Dedifferentiated amniotic fluid mesenchymal stem cell (primary cell): ENCODE data around the gene ZNF611.
"Not testable (repeated sequence)": the region's sequence is repeated elsewhere in the genome, so short reads cannot be mapped to it uniquely, and the experiment has no call there.

Experiments used
- DNase-seq: peaks from one replicate; pipeline ENCODE4 v3.0.0-alpha.2; 2016; ENCODE audit errors: extremely low spot score

The ZNF611 gene

DNA sequence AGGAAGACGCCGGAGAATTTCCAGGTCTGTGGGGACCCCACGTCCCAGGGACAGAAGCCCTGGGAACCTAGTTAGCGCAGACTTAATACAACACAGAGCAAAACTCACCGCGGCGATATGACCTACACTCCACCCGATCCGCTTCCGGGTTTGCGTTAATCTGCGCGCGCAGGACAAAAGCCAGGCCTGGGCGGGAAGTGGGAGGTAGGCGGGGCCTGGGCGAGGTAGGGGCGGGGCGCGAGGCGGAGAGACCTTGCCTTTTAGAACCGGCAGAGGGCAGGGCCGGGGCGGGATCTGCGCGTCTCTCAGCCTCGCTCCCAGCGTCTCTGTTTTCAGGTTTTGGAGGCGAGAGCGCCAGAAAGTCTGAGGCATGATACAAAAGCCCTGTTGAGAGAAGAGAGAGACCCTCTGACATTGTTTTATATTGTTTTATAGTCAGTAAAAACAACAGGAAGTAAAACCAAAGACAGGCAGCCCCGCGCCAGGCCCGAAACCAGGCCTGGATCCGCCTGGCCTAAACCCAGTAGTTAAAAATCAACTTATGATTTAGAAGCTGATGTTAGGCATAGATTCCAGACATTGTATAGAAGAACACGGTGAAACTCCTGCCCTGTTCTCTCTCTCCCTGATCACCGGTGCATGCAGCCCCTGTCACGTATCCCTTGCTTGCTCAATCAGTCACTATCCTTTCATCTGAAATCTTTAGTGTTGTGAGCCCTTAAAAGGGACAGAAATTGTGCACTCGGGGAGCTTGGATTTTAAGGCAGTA is at the start of gene ZNF611:
Gene ZNF611, minus strand, starts transcription at position 152 of the 769 bp plus-strand sequence. CDS start 19,150 bp downstream, outside the sequence.
- peak; percentile 96 for DNase-seq

DNA sequence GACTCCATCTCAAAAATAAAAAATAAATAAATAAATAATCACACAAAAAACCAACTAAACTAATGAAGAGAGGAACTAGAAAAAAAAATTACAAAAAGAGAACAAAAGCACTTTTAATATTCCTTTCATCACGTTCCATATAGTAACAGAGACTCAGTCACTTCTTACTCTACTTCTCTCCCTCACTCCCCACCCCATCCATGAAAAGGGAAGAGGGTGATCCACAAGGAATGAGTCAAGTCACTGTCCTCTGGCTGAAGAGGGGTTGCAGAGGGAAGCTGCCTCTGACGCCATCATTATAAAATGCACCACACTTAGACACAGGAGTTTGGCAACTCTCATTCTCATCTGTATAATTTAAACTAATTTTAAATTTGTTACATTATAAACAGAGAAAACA is 48.0 kb upstream of the ZNF611 start:
- DNase-seq, result not testable (repeated sequence)

DNA sequence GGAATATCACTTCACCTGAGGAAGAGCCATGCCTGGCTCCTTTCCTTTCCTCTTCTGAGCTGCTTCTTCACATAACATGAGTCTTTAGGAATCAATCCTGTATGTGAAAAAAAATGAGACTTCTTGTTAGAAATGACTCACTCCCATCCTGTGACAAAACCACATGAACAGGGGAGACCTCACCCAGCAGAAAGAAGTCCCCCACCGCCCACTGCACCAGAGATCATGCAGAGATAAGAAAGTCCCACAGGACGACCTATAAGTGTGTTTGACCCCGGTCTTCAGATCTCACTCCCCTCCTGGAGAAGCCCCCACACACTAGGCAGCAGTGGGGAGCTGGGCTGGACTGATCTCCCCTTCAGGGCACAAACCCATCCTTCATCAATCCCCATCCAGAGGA is 44.0 kb upstream of the ZNF611 start:
- no peak for DNase-seq

DNA sequence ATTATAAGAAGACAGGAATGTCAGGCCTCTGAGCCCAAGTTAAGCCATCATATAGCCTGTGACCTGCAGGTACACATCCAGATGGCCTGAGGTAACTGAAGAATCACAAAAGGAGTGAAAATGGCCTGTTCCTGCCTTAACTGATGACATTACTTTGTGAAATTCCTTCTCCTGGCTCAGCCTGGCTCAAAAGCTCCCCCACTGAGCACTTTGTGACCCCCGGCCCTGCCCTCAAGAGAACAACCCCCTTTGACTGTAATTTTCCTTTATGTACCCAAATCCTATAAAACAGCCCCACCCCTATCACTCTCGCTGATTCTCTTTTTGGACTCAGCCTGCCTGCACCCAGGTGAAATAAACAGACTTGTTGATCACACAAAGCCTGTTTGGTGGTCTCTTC is 21.6 kb upstream of the ZNF611 start:
- not testable (repeated sequence) for DNase-seq

DNA sequence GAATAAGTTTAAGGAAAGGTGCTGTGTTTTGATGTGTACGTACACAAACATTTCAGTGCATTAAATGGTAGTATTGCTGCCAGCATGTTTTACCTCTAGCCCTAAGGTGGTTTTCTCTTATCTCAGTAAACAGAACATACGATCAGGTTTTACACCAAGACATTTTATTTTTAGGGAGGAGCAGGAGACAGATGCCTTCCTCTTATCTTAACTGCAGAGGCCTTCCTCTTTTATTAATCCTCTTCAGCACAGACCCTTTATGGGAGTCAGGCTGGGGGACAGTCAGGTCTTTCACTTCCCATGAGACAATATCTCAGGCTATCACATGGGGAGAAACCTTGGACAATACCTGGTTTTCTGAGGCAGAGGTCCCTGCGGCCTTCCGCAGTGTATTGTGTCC is 14.9 kb upstream of the ZNF611 start:
- no peak for DNase-seq

DNA sequence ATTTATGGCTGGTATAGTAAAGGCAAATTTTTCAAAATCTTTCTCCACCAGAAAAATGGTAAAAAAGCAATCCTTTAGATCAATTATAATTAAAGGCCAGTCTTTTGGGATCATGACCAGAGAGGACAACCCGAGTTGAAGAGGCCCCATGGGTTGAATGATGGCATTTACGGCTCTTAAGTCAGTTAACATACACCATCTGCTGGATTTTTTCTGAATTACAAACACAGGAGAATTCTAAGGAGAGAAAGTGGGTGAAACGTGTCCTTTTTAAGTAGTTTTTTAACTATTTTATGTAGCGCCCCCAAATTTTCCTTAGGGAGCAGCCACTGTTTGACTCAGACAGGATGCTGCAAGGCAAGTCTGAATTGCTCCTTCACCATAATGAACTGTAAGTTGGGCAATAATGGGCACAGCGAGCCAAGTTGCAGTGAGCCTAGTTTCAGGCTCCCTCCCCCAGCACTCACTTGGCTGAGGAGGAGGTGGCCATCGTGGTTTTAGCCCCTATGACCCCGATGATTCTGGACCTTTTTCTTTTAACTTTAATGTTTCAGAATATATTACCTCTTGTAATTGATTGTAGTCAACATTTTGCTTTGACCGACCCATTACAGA is 13.6 kb upstream of the ZNF611 start:
- DNase-seq, result peak; percentile 34

DNA sequence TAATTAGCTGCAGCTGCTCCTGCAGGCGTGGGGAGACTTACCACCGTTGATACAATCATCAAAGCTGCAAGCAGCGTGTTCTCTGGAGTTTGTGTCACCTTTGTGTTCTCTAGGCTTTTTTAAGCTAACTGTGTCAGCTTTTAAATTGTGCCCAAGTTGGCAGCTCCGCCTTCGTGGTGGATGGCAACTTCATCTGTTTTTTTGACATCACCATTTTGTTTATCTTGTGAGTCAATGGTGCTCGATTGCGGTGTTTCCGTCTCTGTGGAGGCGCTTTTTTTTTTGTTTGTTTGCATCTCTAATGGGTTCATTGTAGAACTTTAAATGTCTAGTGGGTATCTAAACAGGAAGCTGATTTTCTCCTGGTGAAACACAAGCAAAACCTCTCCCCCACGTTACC is 11.1 kb upstream of the ZNF611 start:
- DNase-seq, result not testable (repeated sequence)

DNA sequence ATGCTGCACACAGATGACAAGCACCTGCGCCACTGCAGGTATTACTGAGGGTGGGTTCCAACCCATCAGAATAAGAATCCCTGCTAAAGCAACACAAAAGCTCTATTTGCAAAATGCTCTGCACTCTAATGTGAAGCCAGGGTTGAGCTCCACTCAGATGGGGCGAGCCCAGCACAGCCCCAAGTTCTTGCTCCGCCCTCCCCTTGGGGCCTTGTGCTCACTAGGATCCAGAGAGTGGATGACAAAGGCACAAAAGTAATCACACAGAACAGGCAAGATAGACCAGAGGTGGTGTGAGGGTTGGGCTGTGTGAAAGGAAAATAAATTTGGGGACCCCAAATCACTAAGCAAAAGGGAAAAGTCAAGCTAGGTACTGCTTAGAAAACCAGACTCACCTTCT is 8.2 kb upstream of the ZNF611 start:
- DNase-seq, result no peak

DNA sequence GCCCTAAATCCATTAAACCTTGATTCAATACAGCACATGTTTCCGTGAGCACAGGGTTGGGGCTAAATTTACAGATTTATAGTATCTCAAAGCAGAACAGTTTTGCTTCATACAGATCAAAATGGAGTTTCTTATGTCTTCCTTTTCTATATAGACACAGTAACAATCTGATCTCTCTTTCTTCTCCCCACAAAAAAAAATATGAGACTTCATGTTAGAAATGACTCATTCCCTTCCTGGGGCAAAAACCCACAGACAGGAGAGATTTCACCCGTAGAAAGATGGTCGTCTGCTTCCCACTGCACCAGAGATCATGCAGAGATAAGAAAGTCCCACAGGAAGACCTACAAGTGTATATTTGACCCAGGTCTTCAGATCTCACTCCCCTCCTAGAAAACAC is 7.7 kb upstream of the ZNF611 start:
- no peak for DNase-seq

DNA sequence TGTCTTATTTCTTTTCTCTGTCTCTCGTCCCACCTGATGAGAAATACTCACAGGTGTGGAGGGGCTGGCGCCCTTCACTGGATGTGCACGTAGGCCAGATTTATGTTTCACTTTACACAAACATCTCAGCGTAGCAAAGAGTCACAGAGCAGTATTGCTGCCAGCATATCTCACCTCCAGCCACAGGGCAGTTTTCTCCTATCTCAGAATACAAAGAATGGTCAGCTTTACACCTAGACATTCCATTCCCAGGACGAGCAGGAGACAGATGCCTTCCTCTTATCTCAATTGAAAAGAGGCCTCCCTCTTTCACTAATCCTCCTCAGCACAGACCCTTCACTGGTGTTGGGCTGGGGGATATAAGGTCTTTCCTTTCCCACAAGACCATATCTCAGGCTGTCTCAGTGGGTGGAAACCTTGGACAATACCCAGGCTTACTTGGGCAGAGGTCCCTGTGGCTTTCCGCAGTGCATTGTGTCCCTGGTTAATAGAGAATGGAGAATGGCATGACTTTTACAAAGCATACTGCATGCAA is 7.2 kb upstream of the ZNF611 start:
- no peak for DNase-seq

DNA sequence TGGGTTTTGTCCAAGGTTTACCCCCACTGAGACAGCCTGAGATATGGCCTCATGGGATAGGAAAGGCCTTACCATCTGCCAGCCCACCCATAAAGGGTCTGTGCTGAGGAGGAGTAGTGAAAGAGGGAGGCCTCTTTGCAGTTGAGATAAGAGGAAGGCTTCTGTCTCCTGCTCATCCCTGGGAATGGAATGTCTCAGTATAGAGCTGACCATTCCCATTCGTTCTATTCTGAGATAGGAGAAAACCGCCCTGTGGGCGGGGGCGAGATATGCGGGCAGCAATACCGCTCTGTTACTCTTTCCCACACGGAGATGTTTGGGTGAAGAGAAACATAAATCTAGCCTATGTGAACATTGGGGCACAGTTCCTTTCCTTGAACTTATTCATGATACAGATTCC is 6.5 kb upstream of the ZNF611 start:
- not testable (repeated sequence) for DNase-seq

DNA sequence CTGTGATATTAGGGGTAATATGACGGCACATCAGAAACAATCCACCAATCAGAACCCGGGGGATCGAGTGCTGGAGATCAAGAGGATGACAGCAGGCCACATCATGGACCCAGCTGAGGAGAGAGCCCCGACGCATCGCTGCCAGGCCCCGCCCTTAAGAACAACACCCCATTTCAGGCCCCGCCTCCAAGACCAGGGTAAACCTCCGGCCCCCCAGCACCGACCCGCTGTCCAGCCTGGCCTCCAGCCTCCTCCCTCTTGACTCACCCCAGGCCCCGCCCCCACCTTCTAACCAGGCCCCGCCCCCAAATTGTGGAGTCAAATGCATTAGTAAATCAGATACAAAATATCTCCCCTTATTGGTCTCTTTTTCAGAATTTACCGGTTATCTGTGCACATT is 4.7 kb upstream of the ZNF611 start:
- no peak for DNase-seq

DNA sequence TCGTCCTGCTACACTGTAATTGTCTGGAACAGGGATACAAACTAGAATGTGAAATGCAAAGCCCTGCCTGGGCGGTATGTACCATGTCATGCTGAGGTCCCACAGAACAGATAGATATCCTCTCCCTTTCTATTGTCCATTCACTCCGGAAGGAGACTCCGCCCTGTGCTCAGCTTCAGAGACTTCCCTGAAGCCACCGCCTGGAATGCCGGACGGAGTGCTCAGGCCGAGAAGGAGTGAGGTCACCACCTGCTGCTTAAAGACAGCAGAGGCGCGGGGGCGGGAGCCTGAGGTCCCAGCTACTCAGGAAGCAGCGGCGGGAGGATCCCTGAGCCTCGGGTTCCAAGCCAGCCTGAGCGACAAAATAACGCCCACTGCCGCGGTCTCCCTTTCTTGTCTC is 890 bp upstream of the ZNF611 start:
- no peak for DNase-seq

DNA sequence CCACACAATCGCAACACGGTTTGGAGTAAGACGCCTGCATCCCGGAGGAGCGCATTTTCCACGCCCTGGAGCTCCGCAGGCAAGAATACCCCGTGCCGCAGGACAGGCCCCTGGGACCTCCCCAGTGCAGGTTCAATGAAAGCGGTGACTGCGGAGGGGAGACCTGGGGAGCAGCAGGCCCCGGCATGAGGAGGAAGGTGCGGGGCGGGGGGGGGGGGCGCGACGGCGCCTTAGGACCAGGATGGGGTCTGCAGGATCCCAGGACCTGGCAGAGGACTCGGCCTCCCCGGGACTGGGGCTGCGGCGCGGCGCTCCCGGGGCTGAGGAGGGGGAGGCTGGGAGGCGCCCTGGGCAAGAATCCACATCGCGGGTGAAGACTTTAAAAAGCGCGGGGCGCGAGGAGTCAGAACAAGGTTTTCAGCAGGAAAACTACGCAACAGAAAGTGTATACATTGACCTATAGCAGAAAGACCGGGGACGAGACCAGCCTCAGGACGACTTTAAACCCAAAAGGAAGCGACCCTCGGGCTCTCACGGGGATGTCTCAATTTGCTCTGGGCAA is 432 bp downstream of the ZNF611 start:
- DNase-seq, result no peak

DNA sequence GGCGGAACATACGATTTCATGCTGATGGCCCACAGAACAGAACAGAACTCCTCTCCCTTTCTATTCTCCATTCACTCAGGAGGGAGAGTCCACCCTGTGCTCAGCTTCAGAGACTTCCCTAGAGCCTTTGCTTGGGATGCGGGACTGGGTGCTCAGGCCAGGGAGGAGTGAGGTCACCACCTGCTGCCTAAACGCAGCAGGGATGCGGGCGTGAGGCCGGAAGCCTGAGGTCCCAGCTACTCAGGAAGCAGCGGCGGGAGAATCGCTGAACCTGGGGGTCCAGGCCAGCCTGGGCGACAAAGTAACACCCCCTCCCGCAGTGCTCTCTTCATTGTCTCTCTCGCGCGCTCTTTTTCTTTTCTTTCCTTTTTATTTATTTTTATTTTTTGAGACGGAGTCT is 8.8 kb downstream of the ZNF611 start:
- DNase-seq, result not testable (repeated sequence)

DNA sequence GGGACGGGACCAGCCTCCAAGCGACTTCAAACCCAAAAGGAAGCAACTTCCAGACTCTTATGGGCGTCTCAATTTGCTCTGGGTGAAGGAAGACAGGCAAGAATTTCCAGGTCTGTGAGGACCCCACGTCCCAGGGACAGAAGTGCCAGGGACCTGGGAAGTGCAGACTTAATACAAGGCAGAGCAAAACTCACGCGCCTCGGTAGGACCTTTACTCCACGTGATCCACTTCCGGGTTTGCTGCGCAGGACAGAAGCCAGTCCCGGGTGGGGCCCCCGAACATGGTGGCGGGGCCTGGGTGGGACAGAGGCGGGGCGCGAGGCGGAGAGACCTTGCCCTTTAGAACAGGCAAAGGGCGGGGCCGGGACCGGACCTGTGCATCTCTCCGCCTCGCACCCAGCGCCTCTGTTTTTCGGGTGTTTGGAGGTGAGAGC is 9.3 kb downstream of the ZNF611 start:
- no peak for DNase-seq

DNA sequence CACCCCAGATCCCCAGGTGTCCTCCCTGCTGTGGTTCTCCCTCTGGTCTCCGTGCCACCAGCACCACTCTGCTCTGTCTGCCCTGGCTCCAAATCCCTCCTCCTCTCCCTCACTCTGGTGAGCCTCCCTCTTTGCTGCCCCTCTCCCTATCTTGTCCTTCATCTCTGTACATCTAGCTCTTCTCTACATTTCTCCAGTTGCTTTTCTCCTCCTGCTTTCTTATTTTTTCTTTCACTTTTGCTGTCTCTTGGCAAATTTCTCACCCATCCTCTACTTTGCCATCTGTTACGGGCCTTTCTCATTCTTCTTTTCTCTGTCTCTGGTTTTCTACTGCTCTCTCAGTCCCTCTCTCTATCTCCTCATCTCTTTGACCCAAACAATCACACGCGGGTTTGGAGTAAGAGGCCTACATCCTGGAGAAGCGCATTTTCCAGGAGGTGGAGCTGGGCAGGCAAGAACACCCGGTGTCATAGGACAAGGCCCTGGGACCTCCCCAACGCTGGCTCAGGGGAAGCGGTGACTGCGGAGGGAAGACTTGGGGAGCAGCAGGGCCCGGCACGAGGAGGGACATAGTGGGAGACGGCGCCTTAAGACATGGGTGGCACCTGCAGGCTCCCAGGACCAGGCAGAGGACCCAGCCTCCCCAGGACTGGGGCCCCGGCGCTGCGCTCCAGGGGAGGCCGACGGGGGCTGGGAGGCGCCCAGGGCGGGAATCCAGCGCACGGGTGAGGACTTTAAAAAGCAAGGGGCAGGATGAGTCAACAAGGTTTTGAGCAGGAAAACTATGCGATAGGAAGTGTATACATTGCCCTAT is 9.9 kb downstream of the ZNF611 start:
- no peak for DNase-seq

DNA sequence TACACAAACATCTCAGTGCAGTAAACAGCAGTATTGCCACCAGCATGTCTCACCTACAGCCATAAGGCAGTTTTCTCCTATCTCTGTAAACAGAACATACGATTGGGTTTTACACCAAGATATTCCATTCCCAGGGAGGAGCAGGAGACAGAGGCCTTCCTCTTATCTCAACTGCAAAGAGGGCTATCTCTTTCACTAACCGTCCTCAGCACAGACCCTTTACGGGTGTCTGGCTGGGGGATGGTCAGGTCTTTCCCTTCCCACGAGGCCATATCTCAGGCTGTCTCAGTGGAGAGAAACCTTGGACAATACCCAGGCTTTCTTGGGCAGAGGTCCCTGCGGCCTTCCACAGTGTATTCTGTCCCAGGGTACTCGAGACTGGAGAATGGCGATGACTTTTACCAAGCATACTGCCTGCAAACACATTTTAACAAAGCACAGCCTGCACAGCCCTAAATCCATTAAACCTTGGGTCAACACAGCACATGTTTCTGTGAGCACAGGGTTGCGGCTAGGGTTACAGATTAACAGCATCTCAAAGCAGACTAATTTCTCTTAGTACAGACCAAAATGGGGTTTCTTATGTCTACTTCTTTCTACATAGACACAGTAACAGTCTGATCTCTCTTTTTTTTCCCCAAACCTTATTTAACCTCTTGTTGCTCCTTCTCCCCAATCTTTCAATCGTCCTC is 10.8 kb downstream of the ZNF611 start:
- not testable (repeated sequence) for DNase-seq

DNA sequence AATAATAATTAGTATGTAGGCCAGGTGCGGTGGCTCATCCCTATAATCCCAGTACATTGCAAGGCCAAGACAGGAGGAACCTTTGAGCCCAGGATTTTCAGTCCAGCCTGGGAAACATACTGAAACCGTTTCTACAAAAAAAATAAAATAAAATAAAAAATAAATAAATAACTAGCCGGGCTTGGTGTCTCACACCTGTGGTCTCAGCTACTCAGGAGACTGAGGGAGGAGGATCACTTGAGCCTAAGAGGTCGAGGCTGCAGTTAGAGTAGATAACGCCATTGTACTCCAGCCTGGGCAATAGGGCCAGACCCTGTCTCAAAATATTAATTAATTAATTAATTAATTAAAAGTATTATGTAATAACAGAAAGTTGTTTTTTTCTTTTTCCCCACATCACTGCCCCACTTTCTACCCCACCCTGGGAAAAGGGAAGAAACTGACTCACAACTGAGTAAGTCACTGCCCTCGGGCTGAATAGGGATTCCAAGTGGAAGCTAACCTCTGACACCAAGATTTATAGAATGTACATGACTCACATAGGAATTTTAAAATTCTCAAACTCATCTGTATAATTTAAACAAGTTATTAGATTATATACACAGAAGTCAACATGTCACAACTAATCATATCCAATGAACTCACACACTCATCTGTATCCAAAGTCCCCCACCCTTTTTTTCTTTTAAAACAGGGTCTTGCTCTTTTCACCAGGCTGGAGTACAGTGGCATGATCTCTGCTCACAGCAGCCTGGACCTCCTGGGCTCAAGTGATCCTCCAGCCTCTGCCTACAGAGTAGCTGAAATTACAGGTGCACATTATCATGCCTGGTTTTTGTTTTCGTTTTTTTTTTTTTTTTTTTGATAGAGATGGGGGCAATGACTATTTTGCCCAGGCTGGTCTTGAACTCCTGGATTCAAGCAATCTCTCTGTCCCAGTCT is 12.5 kb downstream of the ZNF611 start:
- peak; percentile 86 for DNase-seq

DNA sequence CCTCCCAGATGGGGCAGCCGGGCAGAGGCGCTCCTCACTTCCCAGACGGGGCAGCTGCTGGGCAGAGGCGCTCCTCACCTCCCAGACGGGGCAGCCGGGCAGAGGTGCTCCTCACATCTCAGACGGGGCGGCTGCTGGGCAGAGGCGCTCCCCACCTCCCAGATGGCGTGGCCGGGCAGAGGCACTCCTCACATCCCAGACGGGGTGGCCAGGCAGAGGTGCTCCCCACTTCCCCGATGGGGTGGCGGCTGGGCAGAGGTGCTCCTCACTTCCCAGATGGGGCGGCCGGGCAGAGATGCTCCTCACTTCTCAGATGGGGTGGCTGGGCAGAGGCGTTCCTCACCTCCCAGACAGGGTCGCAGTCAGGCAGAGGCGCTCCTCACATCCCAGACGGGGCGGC is 14.3 kb downstream of the ZNF611 start:
- not testable (repeated sequence) for DNase-seq
